GM12878 (cell line): Measurements from ENCODE around the gene PARP15. TPM values are rescaled to one million over a fixed set of nuclear protein-coding genes. Genes with fewer than 3 reads are reported as not detected.

Experiments
- ATAC-seq: fragments of 200-7000 bp; cut with Tn5 transposase; 3 replicates; pipeline ENCODE4 v1.9.1; 2020; ENCODE audit warnings: mild to moderate bottlenecking, moderate library complexity
- BruUV-seq: library from RNA; stranded (reverse); fragments of 400-500 nt; replicated peaks from 2 replicates; lab custom pipeline; 2021; lab: Mats Ljungman, UMichigan
- CTCF ChIA-PET: fragments of 300-600 bp; sonication (Branson Sonifier 250); formaldehyde crosslinking; extraction: SDS; loops from one replicate; lab custom pipeline; 2021; ENCODE audit warnings: inconsistent platforms; lab: Yijun Ruan, JAX
- POLR2A ChIA-PET: fragments of 350-600 bp; formaldehyde crosslinking; extraction: SDS; loops from one replicate; lab custom pipeline; 2021; ENCODE audit warnings: inconsistent platforms; lab: Charles Lee
- RAD21 ChIA-PET: fragments of 300-600 bp; sonication (Branson Sonifier 250); formaldehyde crosslinking; loops from one replicate; lab custom pipeline; 2023; ENCODE audit warnings: antibody characterized with exemption; ENCODE audit not compliant: unreplicated experiment; lab: Charles Lee
- SMC1A ChIA-PET: fragments of 300-600 bp; sonication (Branson Sonifier 250); formaldehyde crosslinking; loops from one replicate; lab custom pipeline; 2023; ENCODE audit not compliant: unreplicated experiment, uncharacterized antibody; lab: Charles Lee
- DNase-seq: peaks from one replicate; pipeline ENCODE4 v3.0.0-alpha.2; 2011; ENCODE audit warnings: low read depth, low spot score
- FAIRE-seq: peaks from 3 replicates; lab custom pipeline; 2011; peaks lifted over from hg19 to GRCh38; lab: Jason Lieb, UNC
- H2AFZ ChIP-seq: 2 replicates; pipeline ENCODE4 v1.6.0; 2011; ENCODE audit warnings: low read depth, low read length, control low read depth; ENCODE audit not compliant: control insufficient read depth
- H3K27ac ChIP-seq: 2 replicates; pipeline ENCODE4 v1.5.1; 2011; ENCODE audit warnings: control low read depth; ENCODE audit not compliant: control insufficient read depth, insufficient read depth
- H3K27me3 ChIP-seq, 2 experiments: replicated peaks in 1 of 2; 2 replicates each; pipeline versions ENCODE4 v1.6.0 to v1.6.1; 2011; ENCODE audit warnings: low read length in 1 of 2; ENCODE audit not compliant: control insufficient read depth in 2 of 2, insufficient read depth in 2 of 2
- H3K36me3 ChIP-seq, 2 experiments: 2 replicates each; pipeline ENCODE4 v1.5.1; 2011; ENCODE audit warnings: low read length in 1 of 2; ENCODE audit not compliant: control insufficient read depth in 2 of 2, insufficient read depth in 2 of 2
- H3K4me1 ChIP-seq: 2 replicates; pipeline ENCODE4 v1.6.1; 2011; ENCODE audit warnings: mild to moderate bottlenecking, low read length, moderate library complexity, mixed read lengths; ENCODE audit not compliant: control insufficient read depth, insufficient read depth
- H3K4me2 ChIP-seq: 2 replicates; pipeline ENCODE4 v1.6.0; 2011; ENCODE audit warnings: control low read depth; ENCODE audit not compliant: control insufficient read depth, insufficient read depth
- H3K4me3 ChIP-seq: fragments of 200-600 bp; sonication (generic); 2 replicates; pipeline ENCODE4 v1.5.1; 2016
- H3K79me2 ChIP-seq: 2 replicates; pipeline ENCODE4 v1.6.0; 2011; ENCODE audit warnings: low read length; ENCODE audit not compliant: control insufficient read depth, insufficient read depth
- H3K9ac ChIP-seq: 2 replicates; pipeline ENCODE4 v1.8.0; 2011; ENCODE audit warnings: low read length, control low read depth, mixed read lengths; ENCODE audit not compliant: control insufficient read depth, insufficient read depth
- H3K9me3 ChIP-seq: replicated peaks from 3 replicates; pipeline ENCODE4 v1.5.1; 2011; ENCODE audit warnings: mild to moderate bottlenecking, low read length; ENCODE audit not compliant: control insufficient read depth, insufficient read depth
- H4K20me1 ChIP-seq: 2 replicates; pipeline ENCODE4 v1.6.0; 2011; ENCODE audit not compliant: control insufficient read depth, insufficient read depth
- BACH1 ChIP-seq: fragments of 450-650 bp; IDR thresholded peaks from 2 replicates; pipeline ENCODE4 v1.6.1; 2017; ENCODE audit warnings: mild to moderate bottlenecking, borderline replicate concordance
- BCL11A ChIP-seq: IDR thresholded peaks from 2 replicates; pipeline ENCODE4 v1.6.1; 2011; ENCODE audit warnings: low read depth, low read length
- CBX3 ChIP-seq: fragments of 200-600 bp; sonication (generic); IDR thresholded peaks from 2 replicates; pipeline ENCODE4 v1.6.1; 2016; ENCODE audit warnings: low read depth, borderline replicate concordance
- CBX5 ChIP-seq: sonication (generic); IDR thresholded peaks from 2 replicates; pipeline ENCODE4 v1.6.1; 2016; ENCODE audit warnings: low read depth, moderate library complexity, mild to moderate bottlenecking, inconsistent platforms
- CHD4 ChIP-seq: fragments of 200-600 bp; sonication (generic); IDR thresholded peaks from 2 replicates; pipeline ENCODE4 v1.6.1; 2016; ENCODE audit warnings: mild to moderate bottlenecking
- EED ChIP-seq: sonication (generic); IDR thresholded peaks from 2 replicates; pipeline ENCODE4 v1.6.1; 2016; ENCODE audit warnings: antibody characterized with exemption, low read depth
- EP300 ChIP-seq, 2 experiments: fragments of 150-350 bp in 1 of 2; IDR thresholded peaks; 2 replicates each; pipeline ENCODE4 v1.6.1; 2011 to 2012; ENCODE audit warnings: low read depth in 2 of 2, low read length in 2 of 2, borderline replicate concordance in 1 of 2, improper control_type of control experiment in 1 of 2, inconsistent platforms in 1 of 2; ENCODE audit not compliant: control insufficient read depth in 1 of 2
- IKZF1 ChIP-seq: fragments of 450-650 bp; conservative IDR thresholded peaks from 2 replicates; pipeline ENCODE4 v1.6.1; 2017; ENCODE audit warnings: antibody characterized with exemption, mild to moderate bottlenecking
- KLF5 ChIP-seq: fragments of 450-650 bp; IDR thresholded peaks from 2 replicates; pipeline ENCODE4 v1.6.1; 2014; ENCODE audit warnings: mild to moderate bottlenecking; ENCODE audit not compliant: partially characterized antibody
- PML ChIP-seq: IDR thresholded peaks from 2 replicates; pipeline ENCODE4 v1.6.1; 2012; ENCODE audit warnings: low read length, inconsistent platforms
- SKIL ChIP-seq: fragments of 450-650 bp; IDR thresholded peaks from 2 replicates; pipeline ENCODE4 v1.6.1; 2017; ENCODE audit warnings: mild to moderate bottlenecking, low read depth, inconsistent platforms; ENCODE audit not compliant: poor library complexity, severe bottlenecking
- SP1 ChIP-seq: IDR thresholded peaks from one replicate; pipeline ENCODE4 v1.6.1; 2011; ENCODE audit warnings: low read depth, low read length
- SRF ChIP-seq, 2 experiments: IDR thresholded peaks; 2 replicates each; pipeline ENCODE4 v1.6.1; 2011; ENCODE audit warnings: low read depth in 2 of 2, low read length in 2 of 2, mild to moderate bottlenecking in 1 of 2, moderate library complexity in 1 of 2
- ZNF622 ChIP-seq: fragments of 450-650 bp; IDR thresholded peaks from 2 replicates; pipeline ENCODE4 v1.6.1; 2017; ENCODE audit warnings: mild to moderate bottlenecking, inconsistent platforms
- WGBS: methylation state at CpG from one replicate; pipeline ENCODE4 v1.1.6; 2016; ENCODE audit warnings: low lambda C conversion rate; ENCODE audit not compliant: insufficient replicate concordance, insufficient coverage; ENCODE audit errors: missing lambda C conversion rate; 5-methylcytosine and 5-hydroxymethylcytosine counted together
- in situ Hi-C: fragments of 300-500 bp; cut with MboI; formaldehyde crosslinking; loops from 9 replicates; pipeline ENCODE4 v1.14.3; 2018; ENCODE audit warnings: mixed read lengths
- intact Hi-C: fragments of 100-400 bp; cut with micrococcal nuclease; formaldehyde crosslinking; loops from one replicate; pipeline ENCODE4 v1.14.2; 2022; ENCODE audit not compliant: unreplicated experiment
- polyA plus RNA-seq, 11 experiments: library from polyadenylated mRNA; depleted of rRNA in 4 of 11; unstranded in 6 of 11; stranded (reverse) in 5 of 11; fragments of >200 nt; fragmentation: Nextera tagmentation in 4 of 11; fragmentation: Illumina TruSeq in 1 of 11; extraction: Ambion mirVana in 4 of 11; extraction: Trizol in 1 of 11; gene quantifications; 1 replicate in 1 of 11; 2 replicates in 10 of 11; pipeline versions ENCODE4 v1.2.1 to v1.2.3, GENCODE V29; 2011 to 2016; ENCODE audit warnings: inconsistent platforms in 2 of 11, missing spikeins in 2 of 11, low read depth in 1 of 11
- total RNA-seq, 4 experiments: library from RNA; depleted of rRNA in 3 of 4; stranded (reverse); fragments of >200 nt in 3 of 4; fragmentation: Illumina TruSeq in 1 of 4; extraction: Trizol in 1 of 4; gene quantifications; 2 replicates each; pipeline versions ENCODE4 v1.2.1 to v1.2.3, GENCODE V29; 2013 to 2021
- TF ChIP-seq, protein P1 (sequence below): fragments of 450-650 bp; IDR thresholded peaks from 2 replicates; pipeline ENCODE4 v1.6.1; 2016; ENCODE audit warnings: mild to moderate bottlenecking
- TF ChIP-seq, protein P2 (sequence below): fragments of 450-650 bp; IDR thresholded peaks from 2 replicates; pipeline ENCODE4 v1.6.1; 2017; ENCODE audit warnings: mild to moderate bottlenecking, moderate library complexity

PARP15 gene
- total and polyA plus RNA-seq, 10 of the 15 experiments (the other 5 are each of a cell fraction or from before 2014, with no cell fraction given): 9.0 to 234 (median 36.3) TPM

GRCh38 chr3:122530164-122530563 lies 47.3 kb upstream of the PARP15 start (continued):
- TF ChIP-seq SKIL (no peak), CBX3 (no peak), BACH1 (no peak), CHD4 (no peak)
- TF ChIP-seq, protein P1, sequence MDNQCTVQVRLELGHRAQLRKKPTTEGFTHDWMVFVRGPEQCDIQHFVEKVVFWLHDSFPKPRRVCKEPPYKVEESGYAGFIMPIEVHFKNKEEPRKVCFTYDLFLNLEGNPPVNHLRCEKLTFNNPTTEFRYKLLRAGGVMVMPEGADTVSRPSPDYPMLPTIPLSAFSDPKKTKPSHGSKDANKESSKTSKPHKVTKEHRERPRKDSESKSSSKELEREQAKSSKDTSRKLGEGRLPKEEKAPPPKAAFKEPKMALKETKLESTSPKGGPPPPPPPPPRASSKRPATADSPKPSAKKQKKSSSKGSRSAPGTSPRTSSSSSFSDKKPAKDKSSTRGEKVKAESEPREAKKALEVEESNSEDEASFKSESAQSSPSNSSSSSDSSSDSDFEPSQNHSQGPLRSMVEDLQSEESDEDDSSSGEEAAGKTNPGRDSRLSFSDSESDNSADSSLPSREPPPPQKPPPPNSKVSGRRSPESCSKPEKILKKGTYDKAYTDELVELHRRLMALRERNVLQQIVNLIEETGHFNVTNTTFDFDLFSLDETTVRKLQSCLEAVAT: no peak
- TF ChIP-seq, all 136 proteins: peak for 0

DNA sequence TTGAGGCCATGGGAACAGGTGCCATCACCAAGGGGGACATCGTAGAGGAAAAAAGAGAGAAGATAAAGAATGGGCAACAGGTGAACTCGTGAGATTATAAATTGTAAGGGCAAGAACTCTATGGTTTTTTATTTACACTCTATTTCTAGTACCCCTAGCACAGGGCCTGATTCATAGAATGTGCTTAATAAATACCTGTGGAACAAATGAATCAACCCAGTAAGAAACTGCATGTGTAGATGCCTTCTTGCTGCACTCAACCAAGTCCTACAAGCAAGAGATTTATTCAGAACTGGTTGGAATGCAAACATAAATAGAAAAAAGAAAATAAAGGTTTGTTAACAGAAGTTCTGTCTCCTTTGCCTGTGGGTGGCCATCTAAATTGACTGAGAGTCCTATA lies 44.0 kb upstream of the PARP15 start:
- in situ Hi-C loops: loop anchor here (10.0 kb wide), 1 partner anchor 989 kb away; the partner anchor contains the start of gene POLQ
- Histone ChIP-seq H4K20me1 (no peaks in the 10 kb centered on the region), H3K36me3 (peaks cover 5 to 18% of the 10 kb centered on the region in 2 experiments), H3K79me2 (no peaks in the 10 kb centered on the region), H3K4me2 (no peak overlapping the region; the same call in 1 of the 2 replicates), H3K9me3 (no peaks in the 10 kb centered on the region), H3K27me3 (no peaks in the 10 kb centered on the region), H3K4me1 (peaks cover 6% of the 10 kb centered on the region), H2AFZ (no peak overlapping the region), H3K27ac (no peak overlapping the region), H3K9ac (no peak overlapping the region), H3K4me3 (no peak overlapping the region)
- ChIA-PET CTCF (interaction anchor here (0.8 to 1.7 kb wide), 8 partner anchors 8 to 228 kb away, joined by 3 to 6 read pairs (median 4); no protein-coding TSS in a partner anchor), SMC1A (interaction anchor here (0.6 to 2.2 kb wide), 13 partner anchors 9 to 138 kb away, joined by 3 to 9 read pairs (median 5); partner anchors contain the start of gene KPNA1), POLR2A (interaction anchor here (1.0 to 1.4 kb wide), 3 partner anchors 19 to 33 kb away, joined by 3 to 4 read pairs (median 3); partner anchors contain the start of gene KPNA1), RAD21 (interaction anchor here (0.9 to 2.1 kb wide), 10 partner anchors 11 to 145 kb away, joined by 3 to 7 read pairs (median 3); partner anchors contain the start of genes KPNA1 and WDR5B)
- no peak for FAIRE-seq
- ATAC-seq: peak; percentile 9; the same call in 1 of the 3 replicates
- WGBS: 42% methylated on average over 2 of the region's 2 CpGs
- intact Hi-C loops: loop anchor here (10.0 kb wide), 1 partner anchor 139 kb away; no protein-coding TSS in a partner anchor
- no TSS peak for BruUV-seq
- DNase-seq: no peak
- TF ChIP-seq SRF (IDR thresholded peaks at IDR 0.05; ENCODE audit: low read depth in 2 of 2, low read length in 2 of 2): no peak
- TF ChIP-seq PML: no peak
- TF ChIP-seq KLF5: no peak
- TF ChIP-seq ZNF622: no peak
- TF ChIP-seq, protein P2, sequence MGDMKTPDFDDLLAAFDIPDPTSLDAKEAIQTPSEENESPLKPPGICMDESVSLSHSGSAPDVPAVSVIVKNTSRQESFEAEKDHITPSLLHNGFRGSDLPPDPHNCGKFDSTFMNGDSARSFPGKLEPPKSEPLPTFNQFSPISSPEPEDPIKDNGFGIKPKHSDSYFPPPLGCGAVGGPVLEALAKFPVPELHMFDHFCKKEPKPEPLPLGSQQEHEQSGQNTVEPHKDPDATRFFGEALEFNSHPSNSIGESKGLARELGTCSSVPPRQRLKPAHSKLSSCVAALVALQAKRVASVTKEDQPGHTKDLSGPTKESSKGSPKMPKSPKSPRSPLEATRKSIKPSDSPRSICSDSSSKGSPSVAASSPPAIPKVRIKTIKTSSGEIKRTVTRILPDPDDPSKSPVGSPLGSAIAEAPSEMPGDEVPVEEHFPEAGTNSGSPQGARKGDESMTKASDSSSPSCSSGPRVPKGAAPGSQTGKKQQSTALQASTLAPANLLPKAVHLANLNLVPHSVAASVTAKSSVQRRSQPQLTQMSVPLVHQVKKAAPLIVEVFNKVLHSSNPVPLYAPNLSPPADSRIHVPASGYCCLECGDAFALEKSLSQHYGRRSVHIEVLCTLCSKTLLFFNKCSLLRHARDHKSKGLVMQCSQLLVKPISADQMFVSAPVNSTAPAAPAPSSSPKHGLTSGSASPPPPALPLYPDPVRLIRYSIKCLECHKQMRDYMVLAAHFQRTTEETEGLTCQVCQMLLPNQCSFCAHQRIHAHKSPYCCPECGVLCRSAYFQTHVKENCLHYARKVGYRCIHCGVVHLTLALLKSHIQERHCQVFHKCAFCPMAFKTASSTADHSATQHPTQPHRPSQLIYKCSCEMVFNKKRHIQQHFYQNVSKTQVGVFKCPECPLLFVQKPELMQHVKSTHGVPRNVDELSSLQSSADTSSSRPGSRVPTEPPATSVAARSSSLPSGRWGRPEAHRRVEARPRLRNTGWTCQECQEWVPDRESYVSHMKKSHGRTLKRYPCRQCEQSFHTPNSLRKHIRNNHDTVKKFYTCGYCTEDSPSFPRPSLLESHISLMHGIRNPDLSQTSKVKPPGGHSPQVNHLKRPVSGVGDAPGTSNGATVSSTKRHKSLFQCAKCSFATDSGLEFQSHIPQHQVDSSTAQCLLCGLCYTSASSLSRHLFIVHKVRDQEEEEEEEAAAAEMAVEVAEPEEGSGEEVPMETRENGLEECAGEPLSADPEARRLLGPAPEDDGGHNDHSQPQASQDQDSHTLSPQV: no peak
- TF ChIP-seq IKZF1: no peak
- TF ChIP-seq EED: no peak
- TF ChIP-seq SP1: no peak
- TF ChIP-seq CBX5: no peak
- TF ChIP-seq BCL11A: no peak
- TF ChIP-seq EP300 (IDR thresholded peaks at IDR 0.05; ENCODE audit: borderline replicate concordance in 1 of 2, control insufficient read depth in 1 of 2, low read depth in 2 of 2, low read length in 2 of 2): no peak
